Right lobe of liver (tissue), 6 donors: Measurements from ENCODE around the gene STARD8. TPM values are rescaled to one million over a fixed set of nuclear protein-coding genes. Genes with fewer than 3 reads are reported as not detected.

ENCODE experiments used
- ATAC-seq, 4 donors: fragments of 200-7000 bp; cut with Tn5 transposase; one replicate each; pipeline ENCODE4 v1.9.1; 2020; ENCODE audit warnings: mild to moderate bottlenecking in 4 of 4, moderate library complexity in 4 of 4
- DNase-seq, 3 donors: peaks; one replicate each; pipeline ENCODE4 v3.0.0-alpha.2; 2020
- H3K27ac ChIP-seq, 3 donors: fragments of 200-600 bp; one replicate each; pipeline ENCODE4 v1.8.0; 2022
- H3K27me3 ChIP-seq, 2 donors: fragments of 200-600 bp; one replicate each; pipeline ENCODE4 v1.8.0; 2022
- H3K36me3 ChIP-seq, 4 donors: fragments of 200-600 bp; sonication (generic) in 1 of 4; one replicate each; pipeline versions ENCODE4 v1.5.1 to v1.8.0; 2017 to 2022; ENCODE audit warnings: control low read depth in 1 of 4
- H3K4me1 ChIP-seq, 4 donors: fragments of 200-600 bp; sonication (generic) in 1 of 4; one replicate each; pipeline versions ENCODE4 v1.5.1 to v1.8.0; 2017 to 2022; ENCODE audit warnings: control low read depth in 1 of 4
- H3K4me3 ChIP-seq, 3 donors: fragments of 200-600 bp; one replicate each; pipeline ENCODE4 v1.8.0; 2022
- H3K9me3 ChIP-seq, 4 donors: fragments of 200-600 bp; sonication (generic) in 1 of 4; one replicate each; pipeline versions ENCODE4 v1.5.1 to v1.8.0; 2017 to 2022; ENCODE audit warnings: control low read depth in 1 of 4
- CTCF ChIP-seq, 4 donors: fragments of 200-600 bp in 3 of 4; fragments of 450-650 bp in 1 of 4; IDR thresholded peaks; one replicate each; pipeline versions ENCODE4 v1.5.1 to v1.8.0; 2016 to 2022; ENCODE audit warnings: antibody characterized with exemption in 4 of 4, mild to moderate bottlenecking in 2 of 4
- POLR2A ChIP-seq: fragments of 450-650 bp; IDR thresholded peaks from one replicate; pipeline ENCODE4 v1.6.1; 2017; ENCODE audit warnings: antibody characterized with exemption, mild to moderate bottlenecking
- WGBS: methylation state at CpG from one replicate; pipeline ENCODE4 v1.1.6; 2018; ENCODE audit warnings: low coverage, low lambda C conversion rate; ENCODE audit not compliant: insufficient coverage; ENCODE audit errors: missing lambda C conversion rate; 5-methylcytosine and 5-hydroxymethylcytosine counted together
- intact Hi-C, 2 donors: fragments of 100-400 bp; cut with DNase I; formaldehyde crosslinking; loops; one replicate each; pipeline versions ENCODE4 v1.11.2 to v1.14.1; 2022
- total RNA-seq, 6 experiments: library from RNA; depleted of rRNA in 2 of 6; stranded (reverse); fragments of >200 nt in 2 of 6; fragmentation: NEBNext Ultra II Directional in 3 of 6; extraction: Animal tissue kit (Norgen Biotek cat#: 25700) in 3 of 6; gene quantifications; one replicate each; pipeline versions ENCODE4 v1.1.0 to v1.2.4, GENCODE V29; 2016 to 2023
- donor health status: DM: no; HTN: yes; CAD: no.
- donor health status: DM: no; HTN: no; CAD: no.
- donor health status: DM: no; HTN: no; CAD: no.
- donor health status: DM: no; HTN: yes; CAD: no.
- donor health status: DM: no; HTN: yes; CAD: no.

Gene STARD8
- total RNA-seq, 6 experiments from 2014 or later: 6.6 to 11.5 (median 7.6) TPM

- WGBS: 25% methylated on average over 4 of the region's 6 CpGs
- Histone ChIP-seq H3K27ac (peak overlapping the region; percentile 42 to 88 (median 76)), H3K27me3 (no peaks in the 10 kb centered on the region), H3K36me3 (no peaks in the 10 kb centered on the region), H3K4me1 (peaks cover 0 to 40% (median 11%) of the 10 kb centered on the region in 4 donors), H3K4me3 (no peak overlapping the region), H3K9me3 (no peaks in the 10 kb centered on the region)
- intact Hi-C loops: no loop called here
- DNase-seq: no peak
- peak in 2 of 4 donors; percentile 2 to 5 for ATAC-seq
- TF ChIP-seq CTCF (IDR thresholded peaks at IDR 0.05) (no peak), POLR2A (no peak)
Observed at GRCh38 chrX:68697465-68698125, 50.1 kb downstream of the STARD8 start.

- ATAC-seq: peak; percentile 68 to 87 (median 80)
- Histone ChIP-seq H3K9me3 (no peaks in the 10 kb centered on the region), H3K27ac (peak overlapping the region in 2 of 3 donors; percentile 40 to 76), H3K27me3 (no peaks in the 10 kb centered on the region), H3K4me1 (peaks cover 0 to 40% (median 11%) of the 10 kb centered on the region in 4 donors), H3K4me3 (no peak overlapping the region), H3K36me3 (no peaks in the 10 kb centered on the region)
- intact Hi-C loops: no loop called here
- 60% methylated on average over 1 of the region's 2 CpGs for WGBS
- no peak for TF ChIP-seq POLR2A
- peak; percentile 11 to 51 (median 34) for TF ChIP-seq CTCF (IDR thresholded peaks at IDR 0.05)
- peak; percentile 55 to 88 (median 84) for DNase-seq
Observed at GRCh38 chrX:68698942-68699341, 51.5 kb downstream of the STARD8 start.

- ATAC-seq (peak in 3 of 4 donors; percentile 4 to 25 (median 24)), DNase-seq (peak in 1 of 3 donors; percentile 34)
- H3K9me3 ChIP-seq: no peaks in the 10 kb centered on the region
- no peaks in the 10 kb centered on the region for H3K27me3 ChIP-seq
- peak overlapping the region in 1 of 3 donors; percentile 76 for H3K27ac ChIP-seq
- H3K36me3 ChIP-seq: no peaks in the 10 kb centered on the region
- intact Hi-C loops: no loop called here
- TF ChIP-seq CTCF (IDR thresholded peaks at IDR 0.05): no peak
- TF ChIP-seq POLR2A: no peak
- WGBS: 37% methylated on average over 5 of the region's 7 CpGs
- no peak overlapping the region for H3K4me3 ChIP-seq
- peaks cover 0 to 40% (median 11%) of the 10 kb centered on the region in 4 donors for H3K4me1 ChIP-seq
Observed at GRCh38 chrX:68699960-68700746, 52.7 kb downstream of the STARD8 start.

- intact Hi-C loops: no loop called here
- Histone ChIP-seq H3K4me1 (peaks cover 0 to 20% (median 6%) of the 10 kb centered on the region in 4 donors), H3K4me3 (no peak overlapping the region), H3K9me3 (no peaks in the 10 kb centered on the region), H3K27ac (peak overlapping the region in 1 of 3 donors; percentile 39), H3K27me3 (no peaks in the 10 kb centered on the region), H3K36me3 (no peaks in the 10 kb centered on the region)
- DNase-seq: peak in 1 of 3 donors; percentile 40
- TF ChIP-seq POLR2A: no peak
- no peak for TF ChIP-seq CTCF (IDR thresholded peaks at IDR 0.05)
- WGBS: 29% methylated on average over 3 of the region's 5 CpGs
- ATAC-seq: peak in 3 of 4 donors; percentile 2 to 12 (median 2)
Observed at GRCh38 chrX:68703369-68703768, 55.9 kb downstream of the STARD8 start.
